NCI-H146 treated with DMSO at 0.1 percent for 48 hours (cell line): ENCODE results near the gene RBMY1A1.
"Not testable (repeated sequence)": the region's sequence is repeated elsewhere in the genome, so short reads cannot be mapped to it uniquely, and the experiment has no call there.

Experiments
- DNase-seq: peaks from one replicate; lab custom pipeline; 2025; ENCODE audit not compliant: unreplicated experiment; lab: John Stamatoyannopoulos, UW

The RBMY1A1 gene

GRCh38 chrY:21534579-21534978 lies at the start of gene RBMY1A1:
Gene RBMY1A1 (plus strand): TSS chrY:21534879. CDS start chrY:21536892, 2,013 bp downstream.
- not testable (repeated sequence) for DNase-seq

GRCh38 chrY:21511038-21511437 lies 23.6 kb upstream of the RBMY1A1 start, which contains the start of gene RBMY1B:
Gene RBMY1B (plus strand): TSS chrY:21511338. CDS start chrY:21513351, 2,013 bp downstream.
- not testable (repeated sequence) for DNase-seq

GRCh38 chrY:21559316-21559984 lies 24.8 kb downstream of the RBMY1A1 start:
- DNase-seq, result not testable (repeated sequence)

- no peak for DNase-seq
Measured at GRCh38 chrY:21585449-21585848, 50.8 kb downstream of the RBMY1A1 start.

GRCh38 chrY:21586454-21586853 lies 51.8 kb downstream of the RBMY1A1 start:
- not testable (repeated sequence) for DNase-seq

GRCh38 chrY:21592059-21592458 lies 57.4 kb downstream of the RBMY1A1 start:
- no peak for DNase-seq

GRCh38 chrY:21596287-21596686 lies 61.6 kb downstream of the RBMY1A1 start:
- DNase-seq, result not testable (repeated sequence)
